ENCODE results near the gene GJE1.
"Not testable (repeated sequence)": the region's sequence is repeated elsewhere in the genome, so short reads cannot be mapped to it uniquely, and the experiment has no call there.

Gene GJE1

GRCh38 chr6:142153196-142153595 lies 20.5 kb downstream of the GJE1 start:
- no peak for DNase-seq (ENCODE audit: low read depth)
- H3K4me3 ChIP-seq (ENCODE audit: low read length), result no peak overlapping the region
- TF ChIP-seq CTCF (conservative IDR thresholded peaks at IDR 0.05; ENCODE audit: low read length), result no peak

GRCh38 chr6:142154336-142154735 lies 21.6 kb downstream of the GJE1 start:
- TF ChIP-seq CTCF (conservative IDR thresholded peaks at IDR 0.05; ENCODE audit: low read length), result no peak
- no peak for DNase-seq (ENCODE audit: low read depth)
- H3K4me3 ChIP-seq (ENCODE audit: low read length), result no peak overlapping the region

- no peak for TF ChIP-seq CTCF (conservative IDR thresholded peaks at IDR 0.05; ENCODE audit: low read length)
- no peak for DNase-seq (ENCODE audit: low read depth)
- H3K4me3 ChIP-seq (ENCODE audit: low read length), result no peak overlapping the region
Measured at GRCh38 chr6:142155091-142155490, 22.4 kb downstream of the GJE1 start.

GRCh38 chr6:142155895-142156757 lies 23.4 kb downstream of the GJE1 start:
- TF ChIP-seq CTCF (conservative IDR thresholded peaks at IDR 0.05; ENCODE audit: low read length), result peak; percentile 33
- no peak overlapping the region for H3K4me3 ChIP-seq (ENCODE audit: low read length)
- peak; percentile 23 for DNase-seq (ENCODE audit: low read depth)

GRCh38 chr6:142156758-142157068 lies 24.0 kb downstream of the GJE1 start:
- not testable (repeated sequence) for DNase-seq (ENCODE audit: low read depth); H3K4me3 ChIP-seq (ENCODE audit: low read length)

GRCh38 chr6:142162780-142163179 lies 30.1 kb downstream of the GJE1 start:
- no peak for TF ChIP-seq CTCF (conservative IDR thresholded peaks at IDR 0.05; ENCODE audit: low read length)
- no peak for DNase-seq (ENCODE audit: low read depth)
- H3K4me3 ChIP-seq (ENCODE audit: low read length), result no peak overlapping the region

- H3K4me3 ChIP-seq (ENCODE audit: low read length), result no peak overlapping the region
- DNase-seq (ENCODE audit: low read depth), result no peak
- TF ChIP-seq CTCF (conservative IDR thresholded peaks at IDR 0.05; ENCODE audit: low read length), result no peak
Measured at GRCh38 chr6:142165227-142165626, 32.5 kb downstream of the GJE1 start.

All from AG10803 (cell line).